Fibroblast of villous mesenchyme (primary cell): ENCODE measurements around the gene SNX9. TPM values are rescaled to one million over a fixed set of nuclear protein-coding genes. Genes with fewer than 3 reads are reported as not detected.
"Not testable (repeated sequence)": the region's sequence is repeated elsewhere in the genome, so short reads cannot be mapped to it uniquely, and the experiment has no call there.

ENCODE experiments used
- DNase-seq: peaks from one replicate; pipeline ENCODE4 v3.0.0-alpha.2; 2010; ENCODE audit warnings: low read depth
- H3K4me3 ChIP-seq: 2 replicates; pipeline ENCODE4 v1.5.1; 2011; ENCODE audit warnings: low read depth, mild to moderate bottlenecking, low read length
- total RNA-seq: library from RNA; depleted of rRNA; stranded (reverse); fragments of >200 nt; gene quantifications from 2 replicates; pipeline ENCODE4 v1.2.3, GENCODE V29; 2012
- TF ChIP-seq, protein P1 (sequence below): IDR thresholded peaks from 2 replicates; pipeline ENCODE4 v1.5.1; 2012; ENCODE audit warnings: low read depth, mild to moderate bottlenecking, low read length; ENCODE audit not compliant: insufficient read depth

Gene SNX9
- total RNA-seq, 1 donor: 37.6 TPM

DNA sequence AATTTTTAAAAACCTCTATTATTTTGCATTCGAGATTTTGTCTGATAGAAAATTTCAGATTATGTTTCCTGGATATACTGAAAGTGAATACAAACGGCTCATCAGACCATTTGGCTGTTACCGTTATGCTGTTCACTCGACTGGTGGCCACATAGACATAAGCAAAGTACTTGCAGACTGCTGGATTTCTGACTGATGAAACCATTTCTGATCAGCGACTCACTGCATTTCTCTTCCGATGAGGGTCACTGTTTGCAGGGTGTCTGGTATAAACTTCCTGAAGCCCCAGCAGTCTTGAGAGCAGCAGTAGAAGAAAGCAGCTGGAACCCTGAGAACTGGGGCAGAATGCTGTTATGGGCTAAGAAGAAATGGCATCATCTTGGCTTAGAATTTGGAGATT lies 17.7 kb downstream of the SNX9 start:
- no peak overlapping the region for H3K4me3 ChIP-seq

DNA sequence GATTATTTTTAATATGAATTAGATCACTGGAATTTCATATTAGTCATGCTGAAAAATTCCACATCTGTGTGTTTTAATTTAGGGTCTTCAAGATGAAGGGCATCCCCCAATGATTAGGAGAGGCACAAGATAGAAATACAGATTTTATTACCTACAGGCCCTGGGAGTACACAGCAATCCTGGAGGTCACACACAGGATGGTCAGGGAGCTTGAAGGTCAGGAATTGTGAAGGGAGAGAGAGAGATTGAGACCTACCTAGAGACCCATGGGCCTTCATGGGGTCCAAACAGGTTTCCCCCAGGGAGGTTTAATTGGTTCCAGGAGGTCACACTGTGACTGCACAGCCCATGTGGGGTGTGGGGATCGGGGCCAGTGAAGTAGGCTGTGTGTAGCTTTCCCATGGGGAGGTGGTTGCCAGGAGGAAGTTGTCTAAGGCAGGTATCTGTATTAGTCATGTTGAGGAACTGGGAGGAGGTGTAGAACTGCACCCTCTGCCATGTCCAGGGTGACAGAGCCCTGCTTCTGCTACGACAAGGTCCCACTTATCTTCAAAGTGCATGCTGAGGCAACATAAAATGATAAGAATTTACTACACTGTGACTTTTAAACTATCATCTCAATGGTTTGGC lies 18.3 kb downstream of the SNX9 start:
- TF ChIP-seq, protein P1, sequence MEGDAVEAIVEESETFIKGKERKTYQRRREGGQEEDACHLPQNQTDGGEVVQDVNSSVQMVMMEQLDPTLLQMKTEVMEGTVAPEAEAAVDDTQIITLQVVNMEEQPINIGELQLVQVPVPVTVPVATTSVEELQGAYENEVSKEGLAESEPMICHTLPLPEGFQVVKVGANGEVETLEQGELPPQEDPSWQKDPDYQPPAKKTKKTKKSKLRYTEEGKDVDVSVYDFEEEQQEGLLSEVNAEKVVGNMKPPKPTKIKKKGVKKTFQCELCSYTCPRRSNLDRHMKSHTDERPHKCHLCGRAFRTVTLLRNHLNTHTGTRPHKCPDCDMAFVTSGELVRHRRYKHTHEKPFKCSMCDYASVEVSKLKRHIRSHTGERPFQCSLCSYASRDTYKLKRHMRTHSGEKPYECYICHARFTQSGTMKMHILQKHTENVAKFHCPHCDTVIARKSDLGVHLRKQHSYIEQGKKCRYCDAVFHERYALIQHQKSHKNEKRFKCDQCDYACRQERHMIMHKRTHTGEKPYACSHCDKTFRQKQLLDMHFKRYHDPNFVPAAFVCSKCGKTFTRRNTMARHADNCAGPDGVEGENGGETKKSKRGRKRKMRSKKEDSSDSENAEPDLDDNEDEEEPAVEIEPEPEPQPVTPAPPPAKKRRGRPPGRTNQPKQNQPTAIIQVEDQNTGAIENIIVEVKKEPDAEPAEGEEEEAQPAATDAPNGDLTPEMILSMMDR: no peak
- H3K4me3 ChIP-seq: no peak overlapping the region
- DNase-seq: no peak

More for the DNA sequence above, 17.7 kb downstream of the SNX9 start:
- DNase-seq: peak; percentile 65
- TF ChIP-seq, protein P1: no peak

DNA sequence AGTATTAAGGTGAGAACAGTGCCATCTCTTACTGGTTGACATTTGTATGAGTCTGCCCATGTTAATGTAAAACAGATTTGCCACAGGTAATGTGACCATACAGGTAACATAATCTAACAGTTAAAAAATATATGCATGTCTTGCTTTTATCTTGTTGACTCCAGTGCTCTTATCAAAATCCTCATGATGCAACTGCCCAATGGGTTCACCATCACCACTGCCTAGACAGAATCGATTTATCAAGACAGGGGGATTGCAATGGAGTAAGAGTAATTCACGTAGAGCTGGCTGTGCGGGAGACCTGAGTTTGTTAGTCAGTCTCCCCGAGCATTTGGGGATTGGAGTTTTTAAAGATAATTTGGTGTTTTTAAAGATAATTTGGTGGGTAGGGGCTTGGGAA lies 19.2 kb downstream of the SNX9 start:
- TF ChIP-seq, protein P1: no peak
- H3K4me3 ChIP-seq: no peak overlapping the region
- DNase-seq: no peak

DNA sequence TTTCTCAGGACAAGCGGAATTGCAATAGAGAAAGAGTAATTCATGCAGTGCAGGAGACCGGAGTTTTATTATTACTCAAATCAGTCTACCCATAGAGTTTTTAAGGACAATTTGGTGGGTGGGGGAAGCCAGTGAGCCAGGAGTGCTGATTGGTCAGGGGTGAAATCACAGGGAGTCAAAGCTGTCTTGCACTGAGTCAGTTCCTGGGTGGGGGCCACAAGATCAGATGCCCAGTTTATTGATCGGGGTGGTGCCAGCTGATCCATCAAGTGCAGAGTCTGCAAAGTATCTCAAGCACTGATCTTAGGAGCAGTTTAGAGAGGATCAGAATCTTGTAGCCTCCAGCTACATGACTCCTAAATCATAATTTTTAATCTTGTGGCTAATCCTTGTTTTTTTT lies 21.1 kb downstream of the SNX9 start:
- DNase-seq, H3K4me3 ChIP-seq: not testable (repeated sequence)

DNA sequence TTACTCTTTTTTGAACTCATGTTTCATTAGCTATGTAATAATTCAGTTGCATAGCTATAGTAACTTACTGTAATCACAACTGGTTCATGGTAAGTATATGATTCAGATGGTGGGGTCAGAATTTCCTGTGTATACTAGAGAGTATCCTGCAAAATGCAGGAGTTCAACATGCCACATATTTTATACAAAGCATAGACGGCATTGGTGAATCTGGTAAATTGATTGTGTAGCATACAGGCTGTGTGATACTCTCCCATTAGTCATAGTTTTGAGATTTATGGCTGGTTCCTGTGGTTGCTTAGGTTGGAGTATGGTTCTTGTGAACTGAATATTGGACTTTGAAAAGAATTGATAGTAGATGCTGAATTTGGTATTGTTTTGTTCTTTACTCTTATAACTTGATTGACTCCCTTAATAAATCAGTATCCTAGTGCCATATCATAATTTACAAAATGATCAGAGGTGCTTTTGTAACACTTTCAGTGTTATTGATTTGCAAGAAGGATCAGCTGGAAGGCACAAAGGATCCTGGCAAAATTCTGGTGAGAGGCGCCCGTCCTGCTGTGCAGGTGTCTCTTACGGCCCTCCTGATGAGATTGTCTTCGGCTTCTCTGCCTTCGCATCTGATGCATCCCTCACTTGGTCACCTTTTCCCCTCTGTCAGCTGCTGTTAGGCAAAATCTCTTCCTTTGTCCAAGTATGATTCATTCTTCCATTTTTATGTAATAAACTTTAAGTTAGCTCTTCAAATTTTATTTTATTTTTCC lies 22.6 kb downstream of the SNX9 start:
- TF ChIP-seq, protein P1: no peak
- DNase-seq: no peak
- H3K4me3 ChIP-seq: no peak overlapping the region

DNA sequence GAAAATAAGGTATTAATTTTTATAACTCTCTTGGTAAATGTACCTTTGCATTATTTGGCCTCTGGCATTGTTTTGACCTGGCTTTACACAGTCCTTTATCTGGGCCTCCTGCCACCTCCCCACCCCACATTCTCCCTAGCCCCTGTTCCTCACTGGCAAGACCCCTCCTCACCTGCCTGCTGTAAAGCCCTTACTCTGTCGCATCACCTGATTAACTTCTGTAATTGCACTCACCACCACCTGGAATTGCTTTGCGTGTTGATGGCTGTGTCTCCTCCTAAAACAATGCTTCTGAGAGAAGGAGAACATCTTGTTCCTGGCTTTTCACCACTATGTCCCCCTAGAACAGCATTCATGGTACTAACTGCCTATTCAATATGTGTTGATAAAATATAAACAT lies 24.8 kb downstream of the SNX9 start:
- TF ChIP-seq, protein P1: no peak
- DNase-seq: no peak

DNA sequence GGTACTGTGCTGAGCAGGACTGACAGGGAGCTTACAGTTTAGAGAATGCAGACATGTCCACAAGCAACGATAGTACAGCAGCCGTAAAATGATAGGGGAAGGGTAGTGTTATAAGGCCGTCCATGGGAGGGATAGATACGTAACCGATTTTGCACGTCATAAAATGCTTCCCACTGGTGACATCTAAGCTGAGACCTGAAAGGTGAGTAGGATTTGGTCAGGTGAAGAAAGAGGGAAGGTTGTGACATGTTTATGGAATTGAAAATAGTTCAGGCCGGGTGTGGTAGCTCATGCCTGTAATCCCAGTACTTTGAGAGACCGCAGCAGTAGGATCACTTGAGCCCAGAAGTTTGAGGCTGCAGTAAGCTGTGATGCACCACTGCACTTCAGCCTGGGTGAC lies 25.6 kb downstream of the SNX9 start:
- H3K4me3 ChIP-seq: no peak overlapping the region
- no peak for DNase-seq
- TF ChIP-seq, protein P1: no peak

More for the DNA sequence above, 24.8 kb downstream of the SNX9 start:
- no peak overlapping the region for H3K4me3 ChIP-seq
